Left ventricle myocardium inferior (tissue), 1 donor: ENCODE measurements around the gene GPR156. TPM values are rescaled to one million over a fixed set of nuclear protein-coding genes. Genes with fewer than 3 reads are reported as not detected.

Experiments used
- DNase-seq: peaks from one replicate; pipeline ENCODE4 v3.0.0-alpha.2; 2020
- H3K27ac ChIP-seq: fragments of 200-600 bp; replicated peaks from 2 replicates; pipeline ENCODE4 v1.8.0; 2021
- H3K27me3 ChIP-seq: fragments of 200-600 bp; 2 replicates; pipeline ENCODE4 v1.8.0; 2021; ENCODE audit warnings: low read depth
- H3K36me3 ChIP-seq: fragments of 200-600 bp; 2 replicates; pipeline ENCODE4 v1.8.0; 2021
- H3K4me1 ChIP-seq: fragments of 200-600 bp; 2 replicates; pipeline ENCODE4 v1.8.0; 2021
- H3K4me3 ChIP-seq: fragments of 200-600 bp; 2 replicates; pipeline ENCODE4 v1.8.0; 2021; ENCODE audit warnings: mild to moderate bottlenecking, moderate library complexity
- H3K9me3 ChIP-seq: fragments of 200-600 bp; replicated peaks from 2 replicates; pipeline ENCODE4 v1.8.0; 2021
- intact Hi-C: fragments of 100-400 bp; cut with micrococcal nuclease; formaldehyde crosslinking; loops from one replicate; pipeline ENCODE4 v1.11.0; 2022
- total RNA-seq: library from RNA; stranded (reverse); fragmentation: NEBNext Ultra II Directional; extraction: Animal tissue kit (Norgen Biotek cat#: 25700); gene quantifications from one replicate; pipeline ENCODE4 v1.2.1, GENCODE V29; 2021
- TF ChIP-seq, protein P1 (sequence below): fragments of 200-600 bp; IDR thresholded peaks from 2 replicates; pipeline ENCODE4 v1.8.0; 2021; ENCODE audit warnings: antibody characterized with exemption, mild to moderate bottlenecking, borderline replicate concordance
- donor health status: DM: no; HTN: yes; CAD: no; lungs with severe emphysema.

Gene GPR156
- total RNA-seq, 1 donor from 2014 or later, result not detected

DNA sequence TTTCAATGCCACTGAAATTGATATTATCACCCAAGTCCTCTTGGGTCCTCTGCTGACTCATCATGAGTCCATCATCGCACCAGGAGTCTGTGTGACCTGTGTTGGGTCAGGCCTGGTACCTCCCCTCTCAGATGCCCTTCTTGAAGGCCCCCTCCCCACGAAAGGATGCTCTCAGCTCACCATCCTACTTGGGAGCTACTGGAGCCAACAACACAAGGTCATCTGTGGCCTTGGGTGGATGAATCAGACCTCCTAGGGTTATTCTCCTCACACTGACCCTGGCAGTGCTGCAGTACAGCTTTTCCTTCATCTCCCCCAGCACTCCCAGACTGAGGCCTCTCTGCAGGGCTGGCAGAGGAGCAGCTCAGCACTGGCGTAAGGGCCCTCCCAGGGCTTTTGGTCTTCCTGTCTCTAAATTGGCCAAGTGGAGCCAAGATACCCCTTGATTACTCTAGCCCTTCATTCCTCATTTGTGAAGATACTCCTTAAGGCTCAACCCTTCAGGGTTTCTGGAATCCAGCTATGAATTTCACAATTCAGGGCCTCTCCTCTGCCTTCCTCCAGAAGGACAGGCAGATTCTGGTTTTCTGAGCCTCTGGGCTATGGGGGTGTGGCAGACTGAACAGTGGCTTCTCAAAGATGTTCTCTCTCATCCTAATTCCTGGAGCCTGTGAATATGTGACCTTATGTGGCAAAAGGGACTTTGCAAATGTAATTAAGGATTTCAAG lies 110.0 kb downstream of the GPR156 start:
- intact Hi-C loops, result no loop called here
- peaks cover 22% of the 10 kb centered on the region for H3K4me1 ChIP-seq
- no peak overlapping the region for H3K4me3 ChIP-seq
- TF ChIP-seq, protein P1, sequence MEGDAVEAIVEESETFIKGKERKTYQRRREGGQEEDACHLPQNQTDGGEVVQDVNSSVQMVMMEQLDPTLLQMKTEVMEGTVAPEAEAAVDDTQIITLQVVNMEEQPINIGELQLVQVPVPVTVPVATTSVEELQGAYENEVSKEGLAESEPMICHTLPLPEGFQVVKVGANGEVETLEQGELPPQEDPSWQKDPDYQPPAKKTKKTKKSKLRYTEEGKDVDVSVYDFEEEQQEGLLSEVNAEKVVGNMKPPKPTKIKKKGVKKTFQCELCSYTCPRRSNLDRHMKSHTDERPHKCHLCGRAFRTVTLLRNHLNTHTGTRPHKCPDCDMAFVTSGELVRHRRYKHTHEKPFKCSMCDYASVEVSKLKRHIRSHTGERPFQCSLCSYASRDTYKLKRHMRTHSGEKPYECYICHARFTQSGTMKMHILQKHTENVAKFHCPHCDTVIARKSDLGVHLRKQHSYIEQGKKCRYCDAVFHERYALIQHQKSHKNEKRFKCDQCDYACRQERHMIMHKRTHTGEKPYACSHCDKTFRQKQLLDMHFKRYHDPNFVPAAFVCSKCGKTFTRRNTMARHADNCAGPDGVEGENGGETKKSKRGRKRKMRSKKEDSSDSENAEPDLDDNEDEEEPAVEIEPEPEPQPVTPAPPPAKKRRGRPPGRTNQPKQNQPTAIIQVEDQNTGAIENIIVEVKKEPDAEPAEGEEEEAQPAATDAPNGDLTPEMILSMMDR, result no peak
- no peaks in the 10 kb centered on the region for H3K27me3 ChIP-seq
- no peak overlapping the region for H3K27ac ChIP-seq
- no peaks in the 10 kb centered on the region for H3K36me3 ChIP-seq
- no peak for DNase-seq
- H3K9me3 ChIP-seq, result no peaks in the 10 kb centered on the region

DNA sequence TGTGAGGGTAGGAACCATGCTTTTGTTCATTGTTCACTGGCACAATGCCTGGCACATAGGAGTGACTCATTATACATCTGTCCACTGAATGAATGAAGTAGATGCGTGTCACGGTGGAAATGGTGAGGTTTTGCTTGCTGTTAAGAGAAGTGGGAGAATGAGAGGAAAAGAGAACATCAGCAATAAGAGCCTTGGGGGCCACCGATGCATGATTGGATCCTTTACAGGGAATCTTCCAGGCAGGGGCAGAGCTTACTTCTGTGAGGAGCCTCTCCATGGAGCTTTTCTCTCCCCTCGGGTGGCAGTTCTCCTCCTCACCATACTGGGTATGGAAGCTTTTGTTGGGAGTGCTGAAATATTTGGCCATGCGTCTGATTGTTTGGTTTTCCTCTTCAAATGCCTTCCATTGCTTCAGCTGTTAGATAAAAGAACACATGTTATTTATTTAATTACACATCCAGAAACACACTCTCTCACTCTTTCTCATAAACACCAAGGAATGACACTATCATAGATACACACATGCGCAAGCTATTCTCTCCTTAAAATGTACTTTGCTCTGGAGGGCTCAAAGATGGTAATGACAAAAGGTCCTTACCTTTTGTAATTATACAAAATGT lies 111.9 kb downstream of the GPR156 start:
- Histone ChIP-seq H3K27ac (no peak overlapping the region), H3K27me3 (no peaks in the 10 kb centered on the region), H3K4me3 (no peak overlapping the region), H3K9me3 (no peaks in the 10 kb centered on the region), H3K36me3 (no peaks in the 10 kb centered on the region), H3K4me1 (peaks cover 22% of the 10 kb centered on the region)
- TF ChIP-seq, protein P1, result no peak
- no peak for DNase-seq
- intact Hi-C loops, result no loop called here

DNA sequence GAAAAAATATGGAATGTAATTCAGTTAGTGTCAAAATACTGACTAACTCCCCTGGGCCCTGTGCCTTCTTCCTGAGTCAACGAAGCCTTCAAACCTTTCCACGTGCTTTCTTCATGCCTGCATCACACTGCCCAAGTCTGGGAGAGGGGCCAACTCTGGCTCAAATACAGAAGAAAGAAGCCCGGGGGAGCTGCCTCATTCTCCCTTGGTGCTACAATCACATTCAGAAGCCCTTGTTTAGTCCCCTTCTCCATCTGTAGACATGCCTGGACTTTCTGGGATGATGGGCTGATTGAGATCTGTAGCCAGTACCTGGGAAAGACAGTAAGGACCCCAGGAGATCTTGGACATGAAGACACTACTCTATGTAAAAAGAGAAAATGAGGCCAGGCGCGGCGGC lies 113.0 kb downstream of the GPR156 start:
- Histone ChIP-seq H3K27me3 (no peaks in the 10 kb centered on the region), H3K9me3 (no peaks in the 10 kb centered on the region), H3K36me3 (no peaks in the 10 kb centered on the region), H3K4me1 (peaks cover 12% of the 10 kb centered on the region), H3K4me3 (no peak overlapping the region), H3K27ac (no peak overlapping the region)
- TF ChIP-seq, protein P1, result no peak
- no peak for DNase-seq
- intact Hi-C loops, result no loop called here

DNA sequence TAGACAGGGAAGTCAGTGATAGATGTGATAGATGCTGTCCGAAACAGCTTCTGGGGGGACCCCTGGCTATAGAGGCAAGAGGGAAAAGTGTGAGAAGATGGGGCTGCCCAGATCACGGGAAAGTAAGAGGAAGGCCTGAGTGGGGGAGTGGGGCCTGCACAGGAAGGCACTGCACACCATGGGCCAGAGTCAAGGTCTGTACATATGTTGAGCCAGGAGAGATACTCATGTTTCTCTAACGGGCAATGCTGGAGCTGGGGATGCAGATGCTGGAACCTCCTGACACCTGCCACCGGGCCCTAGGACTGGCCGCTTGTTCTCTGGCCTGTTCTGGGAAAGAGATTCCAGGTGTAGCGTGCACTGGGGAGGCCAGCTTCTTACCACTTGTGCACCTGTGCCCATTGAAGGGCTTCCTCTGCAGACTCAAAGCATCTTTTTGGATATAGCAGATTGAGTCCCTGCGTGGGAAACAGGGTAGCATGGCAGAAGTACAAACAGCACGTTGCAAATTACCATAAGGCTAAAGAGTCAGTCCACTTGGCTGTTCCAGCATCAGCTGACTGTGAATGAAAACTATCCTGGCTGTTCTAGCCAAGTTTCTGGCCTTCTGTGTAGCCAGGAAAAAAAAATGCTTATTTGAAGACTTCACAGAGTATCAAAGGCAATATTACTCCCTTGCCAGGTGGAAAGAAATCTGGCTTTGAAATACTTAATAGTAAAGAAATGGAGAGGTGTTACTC lies 113.7 kb downstream of the GPR156 start:
- TF ChIP-seq, protein P1, result no peak
- no peak overlapping the region for H3K27ac ChIP-seq
- H3K9me3 ChIP-seq, result no peaks in the 10 kb centered on the region
- no peaks in the 10 kb centered on the region for H3K36me3 ChIP-seq
- no peaks in the 10 kb centered on the region for H3K27me3 ChIP-seq
- peaks cover 6% of the 10 kb centered on the region for H3K4me1 ChIP-seq
- DNase-seq, result no peak
- H3K4me3 ChIP-seq, result no peak overlapping the region
- intact Hi-C loops, result no loop called here

DNA sequence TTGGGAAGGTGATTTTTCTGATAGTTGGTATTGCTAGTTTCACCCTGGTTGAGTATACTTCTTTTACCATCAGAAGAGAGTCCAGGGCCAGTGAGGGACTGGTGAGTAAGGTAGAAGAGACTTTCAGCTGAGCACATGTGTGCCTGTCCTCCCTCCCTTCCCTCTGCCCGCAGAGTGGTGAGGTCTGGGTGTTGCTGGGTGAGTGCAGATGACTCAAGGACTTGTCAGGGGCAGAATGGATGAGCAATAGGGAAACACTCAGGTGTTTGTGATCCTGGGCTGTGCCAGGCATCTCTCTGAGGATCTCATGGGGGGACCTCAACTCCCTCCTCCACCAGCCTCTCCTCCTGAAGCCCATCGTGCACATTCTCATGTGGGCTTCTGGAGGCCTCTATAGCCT lies 114.8 kb downstream of the GPR156 start:
- no peaks in the 10 kb centered on the region for H3K27me3 ChIP-seq
- TF ChIP-seq, protein P1, result no peak
- intact Hi-C loops, result no loop called here
- DNase-seq, result no peak
- H3K36me3 ChIP-seq, result no peaks in the 10 kb centered on the region
- H3K4me1 ChIP-seq, result peaks cover 6% of the 10 kb centered on the region
- H3K27ac ChIP-seq, result no peak overlapping the region
- no peaks in the 10 kb centered on the region for H3K9me3 ChIP-seq
- H3K4me3 ChIP-seq, result no peak overlapping the region
